SK-N-SH (cell line): ENCODE results near the gene PRKCA.

Source experiments
- ELF1 ChIP-seq: IDR thresholded peaks from 2 replicates; pipeline ENCODE4 v1.4.0; 2012
- EP300 ChIP-seq, 2 experiments: IDR thresholded peaks; 2 replicates each; pipeline versions ENCODE4 v1.4.0 to v1.6.1; 2012; ENCODE audit warnings: borderline replicate concordance in 1 of 2, low read depth in 1 of 2, low read length in 1 of 2
- FOXJ3 ChIP-seq: sonication (generic); formaldehyde crosslinking; IDR thresholded peaks from 2 replicates; pipeline ENCODE4 v1.5.1; 2020; ENCODE audit warnings: mild to moderate bottlenecking, missing genetic modification reagents
- NRF1 ChIP-seq: IDR thresholded peaks from 2 replicates; pipeline ENCODE4 v1.6.1; 2012; ENCODE audit warnings: low read depth, mild to moderate bottlenecking, low read length
- POLR2AphosphoS5 ChIP-seq: IDR thresholded peaks from 2 replicates; pipeline ENCODE4 v1.6.1; 2012; ENCODE audit warnings: low read depth, low read length
- RAD21 ChIP-seq: IDR thresholded peaks from 2 replicates; pipeline ENCODE4 v1.6.1; 2012; ENCODE audit warnings: mild to moderate bottlenecking, low read length
- RFX5 ChIP-seq: IDR thresholded peaks from 2 replicates; pipeline ENCODE4 v1.6.1; 2012; ENCODE audit warnings: mild to moderate bottlenecking, improper control_type of control experiment, low read length
- SIN3A ChIP-seq: IDR thresholded peaks from 2 replicates; pipeline ENCODE4 v1.6.1; 2012; ENCODE audit warnings: low read depth, mild to moderate bottlenecking, low read length, moderate library complexity, borderline replicate concordance
- TEAD4 ChIP-seq: IDR thresholded peaks from 2 replicates; pipeline ENCODE4 v1.4.0; 2012; ENCODE audit warnings: mild to moderate bottlenecking, borderline replicate concordance; ENCODE audit not compliant: insufficient read depth
- YY1 ChIP-seq: IDR thresholded peaks from 2 replicates; pipeline ENCODE4 v1.4.0; 2012; ENCODE audit warnings: low read depth, mild to moderate bottlenecking
- TF ChIP-seq, protein P1 (sequence below): fragments of 200-600 bp; sonication (generic); IDR thresholded peaks from 2 replicates; pipeline ENCODE4 v1.6.1; 2017; ENCODE audit warnings: antibody characterized with exemption, mild to moderate bottlenecking, moderate library complexity
- TF ChIP-seq, protein P2 (sequence below): IDR thresholded peaks from 2 replicates; pipeline ENCODE4 v1.4.0; 2012; ENCODE audit warnings: low read depth
- TF ChIP-seq, protein P3 (sequence below): fragments of 150-350 bp; IDR thresholded peaks from 2 replicates; pipeline ENCODE4 v1.6.1; 2017; ENCODE audit warnings: antibody characterized with exemption, low read length, low read depth, borderline replicate concordance

DNA sequence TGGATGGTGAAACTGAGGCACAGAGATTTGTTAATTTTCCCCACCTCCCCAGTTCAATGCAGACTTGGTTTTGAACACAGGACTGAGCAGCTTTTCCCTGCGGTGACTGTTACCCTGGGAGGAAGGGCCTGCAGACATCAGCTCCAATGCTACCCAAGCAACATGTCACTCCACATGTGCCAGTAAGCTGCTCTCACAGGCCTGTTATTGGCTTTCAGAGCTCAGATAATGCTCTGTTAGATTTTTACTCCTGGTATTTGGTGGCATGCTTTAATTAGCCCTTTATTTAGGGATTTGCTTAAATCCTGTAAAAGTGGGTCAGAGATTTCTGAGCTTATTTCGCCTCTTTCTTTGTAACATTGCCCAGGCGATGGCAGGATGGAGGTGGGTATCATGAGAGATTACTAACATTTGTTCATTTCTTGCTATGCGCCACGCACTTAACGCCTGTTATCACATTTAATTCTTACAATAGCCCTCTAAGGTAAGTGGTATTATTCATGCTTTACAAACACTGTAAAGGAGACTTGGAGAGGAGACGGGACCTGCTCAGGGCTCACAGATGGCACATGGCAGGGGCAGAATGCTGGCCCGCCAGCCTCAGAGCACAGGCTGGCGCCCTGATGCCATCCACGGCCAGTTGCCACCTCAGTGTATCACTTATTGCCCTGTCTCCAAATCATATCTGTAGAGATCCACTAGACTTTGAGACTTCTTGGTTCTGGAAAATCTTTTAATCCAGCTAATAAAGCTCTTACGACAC, 448.5 kb downstream of the PRKCA start:
- TF ChIP-seq, protein P1, sequence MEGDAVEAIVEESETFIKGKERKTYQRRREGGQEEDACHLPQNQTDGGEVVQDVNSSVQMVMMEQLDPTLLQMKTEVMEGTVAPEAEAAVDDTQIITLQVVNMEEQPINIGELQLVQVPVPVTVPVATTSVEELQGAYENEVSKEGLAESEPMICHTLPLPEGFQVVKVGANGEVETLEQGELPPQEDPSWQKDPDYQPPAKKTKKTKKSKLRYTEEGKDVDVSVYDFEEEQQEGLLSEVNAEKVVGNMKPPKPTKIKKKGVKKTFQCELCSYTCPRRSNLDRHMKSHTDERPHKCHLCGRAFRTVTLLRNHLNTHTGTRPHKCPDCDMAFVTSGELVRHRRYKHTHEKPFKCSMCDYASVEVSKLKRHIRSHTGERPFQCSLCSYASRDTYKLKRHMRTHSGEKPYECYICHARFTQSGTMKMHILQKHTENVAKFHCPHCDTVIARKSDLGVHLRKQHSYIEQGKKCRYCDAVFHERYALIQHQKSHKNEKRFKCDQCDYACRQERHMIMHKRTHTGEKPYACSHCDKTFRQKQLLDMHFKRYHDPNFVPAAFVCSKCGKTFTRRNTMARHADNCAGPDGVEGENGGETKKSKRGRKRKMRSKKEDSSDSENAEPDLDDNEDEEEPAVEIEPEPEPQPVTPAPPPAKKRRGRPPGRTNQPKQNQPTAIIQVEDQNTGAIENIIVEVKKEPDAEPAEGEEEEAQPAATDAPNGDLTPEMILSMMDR: no peak
- TF ChIP-seq, protein P2, sequence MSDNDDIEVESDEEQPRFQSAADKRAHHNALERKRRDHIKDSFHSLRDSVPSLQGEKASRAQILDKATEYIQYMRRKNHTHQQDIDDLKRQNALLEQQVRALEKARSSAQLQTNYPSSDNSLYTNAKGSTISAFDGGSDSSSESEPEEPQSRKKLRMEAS: no peak
- no peak for TF ChIP-seq POLR2AphosphoS5
- TF ChIP-seq EP300 (IDR thresholded peaks at IDR 0.05; ENCODE audit: borderline replicate concordance in 1 of 2, low read depth in 1 of 2, low read length in 1 of 2): no peak
- TF ChIP-seq YY1: no peak
- TF ChIP-seq, protein P3, sequence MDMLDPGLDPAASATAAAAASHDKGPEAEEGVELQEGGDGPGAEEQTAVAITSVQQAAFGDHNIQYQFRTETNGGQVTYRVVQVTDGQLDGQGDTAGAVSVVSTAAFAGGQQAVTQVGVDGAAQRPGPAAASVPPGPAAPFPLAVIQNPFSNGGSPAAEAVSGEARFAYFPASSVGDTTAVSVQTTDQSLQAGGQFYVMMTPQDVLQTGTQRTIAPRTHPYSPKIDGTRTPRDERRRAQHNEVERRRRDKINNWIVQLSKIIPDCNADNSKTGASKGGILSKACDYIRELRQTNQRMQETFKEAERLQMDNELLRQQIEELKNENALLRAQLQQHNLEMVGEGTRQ: no peak
- no peak for TF ChIP-seq TEAD4
- no peak for TF ChIP-seq SIN3A
- TF ChIP-seq RAD21: no peak
- no peak for TF ChIP-seq FOXJ3 (CRISPR knock-in tag)
- TF ChIP-seq ELF1: no peak
- TF ChIP-seq RFX5: no peak
- no peak for TF ChIP-seq NRF1
